ENCODE results near the gene MRPL48.

Gene MRPL48

DNA sequence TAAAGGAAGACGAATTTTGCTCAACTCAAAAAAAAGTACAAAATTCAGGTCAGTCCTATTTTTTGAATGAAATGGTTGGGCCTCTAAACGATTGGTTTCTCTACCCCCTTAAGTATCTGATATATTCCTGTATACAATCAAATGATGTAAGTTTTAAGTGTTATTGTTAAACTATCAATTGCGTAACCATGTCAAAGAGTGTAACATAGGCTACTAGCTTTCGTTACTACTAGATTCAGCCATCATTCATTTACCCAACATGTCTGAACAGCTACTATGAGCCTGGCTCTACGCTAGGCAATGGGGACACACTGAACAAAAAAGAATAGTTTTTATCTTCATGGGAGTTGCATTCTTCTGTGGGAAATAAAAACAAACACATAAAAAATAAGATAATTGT, 30.1 kb upstream of the MRPL48 start:
- H3K9ac ChIP-seq (ENCODE audit: low read length), result no peak overlapping the region
- no peak overlapping the region for H3K27ac ChIP-seq (ENCODE audit: low read length, poor library complexity, severe bottlenecking)
- peaks cover 6 to 9% of the 10 kb centered on the region in 2 experiments for H3K36me3 ChIP-seq (ENCODE audit: control insufficient read depth in 1 of 2, insufficient read depth in 2 of 2, low read depth in 1 of 2, low read length in 2 of 2)
- H2BK5ac ChIP-seq (ENCODE audit: low read depth, low read length, poor library complexity, severe bottlenecking), result no peak overlapping the region
- no peak overlapping the region for H2BK15ac ChIP-seq (ENCODE audit: low read depth, poor library complexity, severe bottlenecking)
- no peak overlapping the region for H4K91ac ChIP-seq (ENCODE audit: low read length)
- DNase-seq, result peak; percentile 51
- H3K18ac ChIP-seq (ENCODE audit: low read depth in 1 of 2, low read length in 2 of 2), result no peak overlapping the region
- H3K9me3 ChIP-seq (ENCODE audit: control insufficient read depth, low read length), result no peaks in the 10 kb centered on the region
- WGBS, result 89% methylated on average over 4 of the region's 5 CpGs
- H2BK120ac ChIP-seq (ENCODE audit: low read depth, low read length), result no peak overlapping the region
- no peak overlapping the region for H4K8ac ChIP-seq (ENCODE audit: low read length)
- H3K4ac ChIP-seq (ENCODE audit: low read depth in 1 of 2, low read length in 2 of 2), result no peak overlapping the region
- no peak overlapping the region for H2AK5ac ChIP-seq (ENCODE audit: low read length, severe bottlenecking)
- no peaks in the 10 kb centered on the region for H3K27me3 ChIP-seq (ENCODE audit: control insufficient read depth in 1 of 2, insufficient read depth in 1 of 2, low read length in 2 of 2)
- no peak overlapping the region for H3K23ac ChIP-seq (ENCODE audit: low read length in 2 of 2)
- no peak overlapping the region for H2BK12ac ChIP-seq (ENCODE audit: low read length in 2 of 2)
- peaks cover 12% of the 10 kb centered on the region for H3K4me1 ChIP-seq (ENCODE audit: control insufficient read depth, insufficient read depth, low read depth, low read length)
- H3K14ac ChIP-seq (ENCODE audit: low read length in 2 of 2), result no peak overlapping the region
- no peak overlapping the region for H3K4me3 ChIP-seq (ENCODE audit: insufficient read depth in 1 of 2, low read depth in 1 of 2, low read length in 2 of 2)
- H2AFZ ChIP-seq (ENCODE audit: low read depth, low read length), result no peak overlapping the region
- H3K4me2 ChIP-seq (ENCODE audit: low read length, poor library complexity, severe bottlenecking), result no peak overlapping the region
- no peaks in the 10 kb centered on the region for H3K79me1 ChIP-seq (replicated peaks; ENCODE audit: low read length, poor library complexity, severe bottlenecking)

DNA sequence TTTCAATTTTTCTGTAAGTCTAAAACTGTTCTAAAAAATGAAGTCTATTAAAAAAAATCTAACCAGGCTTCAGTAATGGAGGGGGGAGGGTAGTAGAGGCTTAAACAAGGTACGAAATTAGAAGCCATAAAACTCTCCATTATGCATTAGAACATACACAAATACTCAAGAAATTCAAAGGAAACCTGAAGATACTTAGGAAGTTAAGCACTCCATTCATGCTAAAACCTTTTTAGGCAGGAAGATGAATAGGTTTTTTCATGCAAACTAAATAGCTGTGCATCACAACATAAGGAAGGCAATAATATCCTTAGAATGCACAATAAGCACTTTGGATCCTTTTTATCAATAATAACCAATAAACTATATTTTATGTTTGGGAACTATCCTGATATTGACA, 29.2 kb upstream of the MRPL48 start:
- Histone ChIP-seq H3K4ac (ENCODE audit: low read depth in 1 of 2, low read length in 2 of 2) (no peak overlapping the region), H3K4me3 (ENCODE audit: insufficient read depth in 1 of 2, low read depth in 1 of 2, low read length in 2 of 2) (peak overlapping the region in 1 of 2 experiments; percentile 92), H4K91ac (ENCODE audit: low read length) (no peak overlapping the region), H2BK15ac (ENCODE audit: low read depth, poor library complexity, severe bottlenecking) (no peak overlapping the region), H3K27me3 (ENCODE audit: control insufficient read depth in 1 of 2, insufficient read depth in 1 of 2, low read length in 2 of 2) (no peaks in the 10 kb centered on the region), H2AK5ac (ENCODE audit: low read length, severe bottlenecking) (no peak overlapping the region), H3K79me1 (replicated peaks; ENCODE audit: low read length, poor library complexity, severe bottlenecking) (no peaks in the 10 kb centered on the region), H2BK120ac (ENCODE audit: low read depth, low read length) (no peak overlapping the region), H3K14ac (ENCODE audit: low read length in 2 of 2) (no peak overlapping the region), H3K4me1 (ENCODE audit: control insufficient read depth, insufficient read depth, low read depth, low read length) (peaks cover 8% of the 10 kb centered on the region), H3K9me3 (ENCODE audit: control insufficient read depth, low read length) (no peaks in the 10 kb centered on the region), H4K8ac (ENCODE audit: low read length) (no peak overlapping the region), H3K27ac (ENCODE audit: low read length, poor library complexity, severe bottlenecking) (no peak overlapping the region), H3K18ac (ENCODE audit: low read depth in 1 of 2, low read length in 2 of 2) (no peak overlapping the region), H2AFZ (ENCODE audit: low read depth, low read length) (no peak overlapping the region), H2BK12ac (ENCODE audit: low read length in 2 of 2) (no peak overlapping the region), H2BK5ac (ENCODE audit: low read depth, low read length, poor library complexity, severe bottlenecking) (no peak overlapping the region), H3K23ac (ENCODE audit: low read length in 2 of 2) (no peak overlapping the region), H3K4me2 (ENCODE audit: low read length, poor library complexity, severe bottlenecking) (no peak overlapping the region), H3K36me3 (ENCODE audit: control insufficient read depth in 1 of 2, insufficient read depth in 2 of 2, low read depth in 1 of 2, low read length in 2 of 2) (peaks cover 3 to 6% of the 10 kb centered on the region in 2 experiments), H3K9ac (ENCODE audit: low read length) (peak overlapping the region; percentile 97)
- no CpG with 5 or more reads among the region's 1 CpG for WGBS
- no peak for DNase-seq

GRCh38 chr11:73759610-73760134, 28.0 kb upstream of the MRPL48 start:
- peak overlapping the region in 1 of 2 experiments; percentile 98 for H3K18ac ChIP-seq (ENCODE audit: low read depth in 1 of 2, low read length in 2 of 2)

GRCh38 chr11:73760135-73760678, 27.5 kb upstream of the MRPL48 start:
- Histone ChIP-seq H2BK5ac (ENCODE audit: low read depth, low read length, poor library complexity, severe bottlenecking) (peak overlapping the region; percentile 4), H3K4me2 (ENCODE audit: low read length, poor library complexity, severe bottlenecking) (peak overlapping the region; percentile 61), H3K23ac (ENCODE audit: low read length in 2 of 2) (peak overlapping the region; percentile 81 to 98), H3K9ac (ENCODE audit: low read length) (peak overlapping the region; percentile 97), H2BK12ac (ENCODE audit: low read length in 2 of 2) (peak overlapping the region in 1 of 2 experiments; percentile 68), H4K8ac (ENCODE audit: low read length) (peak overlapping the region; percentile 92), H2AK5ac (ENCODE audit: low read length, severe bottlenecking) (peak overlapping the region; percentile 78), H2AFZ (ENCODE audit: low read depth, low read length) (peak overlapping the region; percentile 55), H3K18ac (ENCODE audit: low read depth in 1 of 2, low read length in 2 of 2) (peak overlapping the region; percentile 98 to 99), H3K9me3 (ENCODE audit: control insufficient read depth, low read length) (no peaks in the 10 kb centered on the region), H3K14ac (ENCODE audit: low read length in 2 of 2) (peak overlapping the region; percentile 93 to 100), H3K79me1 (replicated peaks; ENCODE audit: low read length, poor library complexity, severe bottlenecking) (no peaks in the 10 kb centered on the region), H2BK120ac (ENCODE audit: low read depth, low read length) (peak overlapping the region; percentile 89), H3K27ac (ENCODE audit: low read length, poor library complexity, severe bottlenecking) (peak overlapping the region; percentile 96), H3K4me3 (ENCODE audit: insufficient read depth in 1 of 2, low read depth in 1 of 2, low read length in 2 of 2) (peak overlapping the region; percentile 92 to 99), H2BK15ac (ENCODE audit: low read depth, poor library complexity, severe bottlenecking) (peak overlapping the region; percentile 68), H3K27me3 (ENCODE audit: control insufficient read depth in 1 of 2, insufficient read depth in 1 of 2, low read length in 2 of 2) (no peaks in the 10 kb centered on the region), H3K36me3 (ENCODE audit: control insufficient read depth in 1 of 2, insufficient read depth in 2 of 2, low read depth in 1 of 2, low read length in 2 of 2) (peaks cover 0 to 3% of the 10 kb centered on the region in 2 experiments), H4K91ac (ENCODE audit: low read length) (peak overlapping the region; percentile 89), H3K4ac (ENCODE audit: low read depth in 1 of 2, low read length in 2 of 2) (peak overlapping the region; percentile 88 to 100), H3K4me1 (ENCODE audit: control insufficient read depth, insufficient read depth, low read depth, low read length) (peaks cover 4% of the 10 kb centered on the region)
- peak; percentile 73 for DNase-seq
- WGBS, result 1% methylated on average over 44 of the region's 44 CpGs

More at GRCh38 chr11:73759610-73760134, 28.0 kb upstream of the MRPL48 start:
- Histone ChIP-seq H3K27ac (ENCODE audit: low read length, poor library complexity, severe bottlenecking) (peak overlapping the region; percentile 96), H3K79me1 (replicated peaks; ENCODE audit: low read length, poor library complexity, severe bottlenecking) (no peaks in the 10 kb centered on the region), H2BK120ac (ENCODE audit: low read depth, low read length) (peak overlapping the region; percentile 89), H2BK5ac (ENCODE audit: low read depth, low read length, poor library complexity, severe bottlenecking) (peak overlapping the region; percentile 4), H3K4me1 (ENCODE audit: control insufficient read depth, insufficient read depth, low read depth, low read length) (peaks cover 4% of the 10 kb centered on the region), H2BK12ac (ENCODE audit: low read length in 2 of 2) (no peak overlapping the region), H3K4ac (ENCODE audit: low read depth in 1 of 2, low read length in 2 of 2) (peak overlapping the region in 1 of 2 experiments; percentile 100), H4K8ac (ENCODE audit: low read length) (no peak overlapping the region), H3K9me3 (ENCODE audit: control insufficient read depth, low read length) (no peaks in the 10 kb centered on the region), H2AK5ac (ENCODE audit: low read length, severe bottlenecking) (peak overlapping the region; percentile 33), H3K4me2 (ENCODE audit: low read length, poor library complexity, severe bottlenecking) (peak overlapping the region; percentile 61), H3K4me3 (ENCODE audit: insufficient read depth in 1 of 2, low read depth in 1 of 2, low read length in 2 of 2) (peak overlapping the region; percentile 92 to 99), H3K14ac (ENCODE audit: low read length in 2 of 2) (peak overlapping the region in 1 of 2 experiments; percentile 93), H4K91ac (ENCODE audit: low read length) (peak overlapping the region; percentile 34), H3K23ac (ENCODE audit: low read length in 2 of 2) (peak overlapping the region in 1 of 2 experiments; percentile 81), H2BK15ac (ENCODE audit: low read depth, poor library complexity, severe bottlenecking) (peak overlapping the region; percentile 68), H2AFZ (ENCODE audit: low read depth, low read length) (no peak overlapping the region), H3K27me3 (ENCODE audit: control insufficient read depth in 1 of 2, insufficient read depth in 1 of 2, low read length in 2 of 2) (no peaks in the 10 kb centered on the region), H3K36me3 (ENCODE audit: control insufficient read depth in 1 of 2, insufficient read depth in 2 of 2, low read depth in 1 of 2, low read length in 2 of 2) (peaks cover 0 to 3% of the 10 kb centered on the region in 2 experiments), H3K9ac (ENCODE audit: low read length) (peak overlapping the region; percentile 97)
- WGBS, result 2% methylated on average over 7 of the region's 8 CpGs
- DNase-seq, result peak; percentile 67
